AG09309 (cell line): ENCODE data around the gene RPUSD1.

Experiments used
- DNase-seq: peaks from one replicate; pipeline ENCODE4 v3.0.0-alpha.2; 2010; ENCODE audit warnings: low read depth
- H3K4me3 ChIP-seq: 2 replicates; pipeline ENCODE4 v1.5.1; 2011; ENCODE audit warnings: mild to moderate bottlenecking, low read depth, low read length, moderate library complexity; ENCODE audit not compliant: control insufficient read depth
- TF ChIP-seq, protein P1 (sequence below): IDR thresholded peaks from 2 replicates; pipeline ENCODE4 v1.5.1; 2011; ENCODE audit warnings: mild to moderate bottlenecking, low read depth, low read length, inconsistent platforms; ENCODE audit not compliant: insufficient read depth, control insufficient read depth; ENCODE audit errors: missing control alignments

Gene RPUSD1

DNA sequence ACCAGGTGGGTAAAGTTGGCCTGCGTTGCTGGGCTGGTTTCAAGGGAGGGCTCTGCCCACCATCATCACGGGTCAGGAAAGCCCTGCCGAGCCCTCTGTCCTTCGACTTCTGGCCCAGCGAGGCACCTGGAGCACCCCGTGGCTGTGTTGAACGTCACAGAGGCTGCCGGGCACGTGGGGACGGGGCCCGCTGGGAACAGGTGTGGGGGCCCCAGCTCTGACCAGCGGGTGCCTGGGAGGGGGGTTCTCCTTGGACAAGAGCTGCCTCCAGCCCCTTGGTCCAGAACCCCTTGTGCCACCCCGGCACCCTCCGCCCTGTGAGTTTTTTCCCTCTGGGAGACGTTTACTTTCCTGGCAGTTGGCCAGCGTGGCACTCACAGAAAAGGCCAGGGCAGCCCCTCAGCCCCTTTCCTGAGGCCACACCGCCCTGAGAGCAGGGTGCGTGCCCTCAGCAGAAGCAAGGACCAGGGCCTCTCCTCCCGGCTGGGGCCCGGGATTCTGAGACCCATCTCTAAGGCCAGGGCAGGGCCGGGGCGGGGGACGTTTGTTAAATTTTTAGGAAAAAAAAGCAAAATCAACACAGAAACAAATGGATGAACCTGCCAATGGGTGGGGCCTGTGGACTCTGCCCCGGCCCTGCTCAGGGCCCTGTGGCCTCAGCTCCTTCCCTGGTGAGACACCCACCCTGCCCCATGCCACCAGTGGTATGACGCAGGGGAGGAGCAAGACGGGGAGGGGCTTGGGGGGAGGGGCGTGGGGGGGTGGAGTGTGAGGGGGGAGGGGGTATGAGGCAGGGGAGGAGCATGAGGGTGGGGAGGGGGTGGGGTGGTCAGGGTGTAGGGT is 43.6 kb upstream of the RPUSD1 start:
- H3K4me3 ChIP-seq = no peak overlapping the region
- TF ChIP-seq, protein P1, sequence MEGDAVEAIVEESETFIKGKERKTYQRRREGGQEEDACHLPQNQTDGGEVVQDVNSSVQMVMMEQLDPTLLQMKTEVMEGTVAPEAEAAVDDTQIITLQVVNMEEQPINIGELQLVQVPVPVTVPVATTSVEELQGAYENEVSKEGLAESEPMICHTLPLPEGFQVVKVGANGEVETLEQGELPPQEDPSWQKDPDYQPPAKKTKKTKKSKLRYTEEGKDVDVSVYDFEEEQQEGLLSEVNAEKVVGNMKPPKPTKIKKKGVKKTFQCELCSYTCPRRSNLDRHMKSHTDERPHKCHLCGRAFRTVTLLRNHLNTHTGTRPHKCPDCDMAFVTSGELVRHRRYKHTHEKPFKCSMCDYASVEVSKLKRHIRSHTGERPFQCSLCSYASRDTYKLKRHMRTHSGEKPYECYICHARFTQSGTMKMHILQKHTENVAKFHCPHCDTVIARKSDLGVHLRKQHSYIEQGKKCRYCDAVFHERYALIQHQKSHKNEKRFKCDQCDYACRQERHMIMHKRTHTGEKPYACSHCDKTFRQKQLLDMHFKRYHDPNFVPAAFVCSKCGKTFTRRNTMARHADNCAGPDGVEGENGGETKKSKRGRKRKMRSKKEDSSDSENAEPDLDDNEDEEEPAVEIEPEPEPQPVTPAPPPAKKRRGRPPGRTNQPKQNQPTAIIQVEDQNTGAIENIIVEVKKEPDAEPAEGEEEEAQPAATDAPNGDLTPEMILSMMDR = no peak
- no peak for DNase-seq

DNA sequence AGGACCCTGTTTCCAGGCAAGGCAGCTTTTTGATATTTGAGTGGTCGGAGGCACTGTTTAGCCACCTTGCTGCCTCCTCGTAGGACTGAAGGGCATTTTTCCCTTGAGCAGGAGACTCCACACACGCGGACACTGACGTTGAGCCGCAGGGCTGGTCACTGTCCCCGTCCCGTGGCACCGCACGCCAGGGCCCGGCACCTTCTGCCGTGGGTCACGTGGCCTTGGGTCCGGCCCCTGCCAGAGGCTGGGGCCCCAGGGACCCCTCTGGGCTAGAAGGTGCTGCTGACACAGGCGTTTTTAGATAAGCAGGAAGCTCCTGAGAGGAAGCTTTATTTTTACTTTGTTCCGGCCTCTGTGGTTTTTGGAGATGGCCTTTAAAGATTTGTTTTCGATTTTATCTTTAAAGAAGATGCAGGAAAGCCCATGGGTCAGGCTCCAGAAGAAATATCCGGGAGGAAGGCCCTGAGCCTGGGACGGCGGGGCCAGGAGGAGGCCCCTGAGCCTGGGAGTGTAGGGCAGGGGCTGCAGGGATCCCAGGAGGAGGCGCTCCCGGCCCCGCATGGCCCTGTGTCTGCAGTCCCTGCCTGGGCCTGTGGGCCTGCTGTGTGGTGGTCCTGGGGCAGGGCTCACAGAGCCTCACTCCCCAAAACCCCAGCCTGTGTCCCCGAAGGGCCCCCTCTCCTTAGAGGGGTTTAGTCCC is 42.8 kb upstream of the RPUSD1 start:
- TF ChIP-seq, protein P1 = no peak
- DNase-seq = no peak
- H3K4me3 ChIP-seq = no peak overlapping the region

DNA sequence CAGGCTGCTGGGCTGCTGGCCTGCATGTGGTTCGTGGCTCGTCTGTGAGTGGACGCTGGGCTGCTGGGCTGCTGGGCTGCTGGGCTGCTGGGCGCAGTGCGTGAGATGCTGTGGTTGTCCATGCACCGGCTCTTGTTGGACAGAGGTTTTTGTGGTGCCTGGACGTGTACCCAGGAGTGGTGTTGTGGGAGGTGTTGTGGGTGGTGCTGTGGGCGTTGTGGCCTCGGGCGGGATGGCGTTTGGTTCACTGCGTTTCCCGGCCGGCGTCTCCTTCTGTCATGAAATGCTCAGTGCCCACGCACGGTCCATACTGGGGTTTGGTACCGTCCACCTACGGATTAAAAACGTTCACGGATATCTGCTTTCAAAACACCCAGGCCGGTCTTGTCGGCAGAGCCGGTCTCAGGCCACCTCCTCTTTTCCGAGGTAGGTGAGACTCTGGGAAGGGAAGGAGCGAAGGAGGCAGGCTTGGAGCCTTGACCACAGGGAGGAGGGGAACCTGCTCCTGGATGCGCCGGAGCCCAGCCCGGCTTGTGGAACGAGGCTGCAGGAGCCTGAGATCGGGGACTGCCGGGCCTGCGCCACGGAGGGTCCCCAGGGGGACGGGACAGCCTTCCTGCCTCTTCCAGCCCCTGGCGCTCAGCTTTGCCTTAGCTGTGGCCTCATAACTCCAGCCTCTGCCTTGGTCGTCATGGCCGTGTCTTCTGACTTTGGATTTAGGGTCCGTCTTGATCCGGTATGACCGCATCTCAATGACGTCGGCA is 42.1 kb upstream of the RPUSD1 start:
- no peak overlapping the region for H3K4me3 ChIP-seq
- TF ChIP-seq, protein P1 = no peak
- DNase-seq = no peak

DNA sequence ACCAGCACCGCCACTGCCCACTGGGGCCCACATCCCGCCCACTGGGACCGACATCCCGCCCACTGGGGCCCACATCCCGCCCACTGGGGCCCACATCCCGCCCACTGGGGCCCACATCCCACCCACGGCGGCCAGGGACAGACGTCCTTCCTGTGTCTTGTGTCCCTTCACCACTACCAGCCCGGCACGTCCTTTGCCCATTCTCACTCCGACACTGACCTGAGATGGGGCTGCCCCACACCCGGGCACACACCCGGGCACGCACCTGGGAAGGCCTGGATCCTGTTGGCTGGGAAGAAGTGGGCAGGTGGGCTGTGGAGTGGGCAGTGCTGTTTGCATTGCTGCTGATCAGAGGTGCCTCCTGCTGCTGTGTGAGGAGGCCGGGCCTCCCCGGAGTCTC is 40.7 kb upstream of the RPUSD1 start:
- no peak for DNase-seq
- no peak overlapping the region for H3K4me3 ChIP-seq
- TF ChIP-seq, protein P1 = no peak

DNA sequence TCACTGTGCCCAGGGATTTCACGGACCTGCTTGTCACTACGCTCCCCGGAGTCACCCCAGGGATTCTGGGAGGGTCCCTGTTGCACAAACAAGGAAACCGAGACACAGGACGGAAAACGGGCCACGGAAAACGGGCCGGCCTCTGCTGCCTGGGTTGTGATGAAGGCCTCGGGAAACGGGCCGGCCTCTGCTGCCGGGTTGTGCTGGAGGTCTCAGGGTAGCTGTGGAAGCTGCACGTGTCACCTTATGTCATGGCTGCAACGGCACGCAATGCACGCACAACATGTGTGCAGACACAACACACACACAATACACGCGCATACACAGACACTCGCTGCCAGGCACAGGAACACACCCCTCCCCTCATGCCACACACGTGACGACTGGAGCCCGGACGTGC is 39.3 kb upstream of the RPUSD1 start:
- no peak for DNase-seq
- TF ChIP-seq, protein P1 = no peak
- H3K4me3 ChIP-seq = no peak overlapping the region

DNA sequence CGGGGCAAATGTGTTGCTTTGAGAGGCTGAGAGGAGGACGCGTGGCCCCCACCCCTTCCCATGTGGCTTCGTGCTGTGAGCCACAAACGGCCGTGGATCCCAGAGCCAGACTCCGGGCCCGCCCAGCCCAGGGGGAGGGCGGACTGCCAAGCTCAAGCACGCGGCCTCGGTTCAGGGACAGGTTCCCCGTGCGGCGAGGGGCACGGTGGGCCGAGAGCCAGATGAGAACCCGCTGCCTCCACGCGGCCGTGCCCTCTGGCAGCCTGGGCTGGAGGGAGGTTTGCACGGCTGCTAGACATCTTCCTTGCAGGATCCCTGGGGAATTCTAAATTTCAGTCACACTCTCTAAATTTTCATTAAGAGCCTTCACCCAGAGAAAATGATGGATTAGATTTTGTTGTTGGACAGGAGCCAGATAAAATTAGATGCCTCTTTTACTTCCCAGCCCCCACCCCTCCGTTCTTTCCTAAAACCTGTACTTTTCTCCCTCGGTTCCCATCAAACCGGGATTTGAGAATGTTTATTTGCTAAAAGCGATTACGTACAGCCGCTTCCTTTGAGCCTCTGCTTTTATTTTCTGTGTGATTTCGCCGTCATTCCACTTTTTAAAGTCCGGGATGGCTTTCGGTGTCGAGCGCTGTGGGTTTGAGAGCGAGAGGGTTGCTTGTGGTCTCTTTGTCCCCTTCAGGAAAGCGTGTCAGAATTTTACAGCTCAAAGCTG is 37.3 kb upstream of the RPUSD1 start:
- H3K4me3 ChIP-seq = peak overlapping the region; percentile 14
- TF ChIP-seq, protein P1 = no peak
- DNase-seq = no peak
